B cell (primary cell): Measurements from ENCODE around the gene C5orf15. TPM values are rescaled to one million over a fixed set of nuclear protein-coding genes. Genes with fewer than 3 reads are reported as not detected.

Experiments used
- ATAC-seq: fragments of 200-7000 bp; cut with Tn5 transposase; one replicate; pipeline ENCODE4 v1.10.0; 2021; ENCODE audit warnings: low read depth, mild to moderate bottlenecking, moderate number of reproducible peaks, moderate library complexity
- CTCF ChIA-PET: fragments of 350-600 bp; sonication (Branson Sonifier 250); formaldehyde crosslinking; loops from one replicate; lab custom pipeline; 2021; ENCODE audit warnings: antibody characterized with exemption, inconsistent platforms; lab: Charles Lee
- POLR2A ChIA-PET: fragments of 350-600 bp; sonication (Branson Sonifier 250); formaldehyde crosslinking; loops from one replicate; lab custom pipeline; 2021; ENCODE audit warnings: antibody characterized with exemption; lab: Charles Lee
- DNase-seq: peaks from one replicate; pipeline ENCODE4 v3.0.0; 2013
- H2AFZ ChIP-seq: 2 replicates; pipeline ENCODE4 v1.6.1; 2012; ENCODE audit warnings: mild to moderate bottlenecking, low read depth, low read length; ENCODE audit not compliant: insufficient read depth, poor library complexity, severe bottlenecking
- H3K27ac ChIP-seq, 2 donors: 1 replicate in 1 of 2; 2 replicates in 1 of 2; pipeline ENCODE4 v1.5.1; 2012 to 2013; ENCODE audit warnings: low read length in 2 of 2, mild to moderate bottlenecking in 2 of 2, moderate library complexity in 1 of 2
- H3K27me3 ChIP-seq, 4 experiments: fragments of 200-600 bp in 1 of 4; sonication (generic) in 1 of 4; replicated peaks in 1 of 4; 1 replicate in 2 of 4; 2 replicates in 2 of 4; pipeline versions ENCODE4 v1.6.1 to v1.7.0; 2013 to 2016; ENCODE audit warnings: low read length in 3 of 4, mild to moderate bottlenecking in 2 of 4, mixed read lengths in 1 of 4, moderate library complexity in 1 of 4; ENCODE audit not compliant: insufficient read depth in 4 of 4, control insufficient read depth in 3 of 4; ENCODE audit errors: control extremely low read depth in 1 of 4
- H3K36me3 ChIP-seq, 2 experiments: replicated peaks in 1 of 2; 1 replicate in 1 of 2; 2 replicates in 1 of 2; pipeline versions ENCODE4 v1.6.1 to v1.7.1; 2013; ENCODE audit warnings: low read length in 1 of 2; ENCODE audit not compliant: insufficient read depth in 2 of 2, control insufficient read depth in 1 of 2; ENCODE audit errors: control extremely low read depth in 1 of 2, extremely low read depth in 1 of 2
- H3K4me1 ChIP-seq, 2 donors: fragments of 200-600 bp in 1 of 2; sonication (generic) in 1 of 2; 1 replicate in 1 of 2; 2 replicates in 1 of 2; pipeline versions ENCODE4 v1.5.1 to v1.6.1; 2013 to 2017; ENCODE audit warnings: low read length in 2 of 2; ENCODE audit not compliant: control insufficient read depth in 2 of 2, insufficient read depth in 2 of 2
- H3K4me2 ChIP-seq: replicated peaks from 2 replicates; pipeline ENCODE3; 2012; ENCODE audit warnings: mild to moderate bottlenecking, low read depth, low read length; ENCODE audit not compliant: poor library complexity, severe bottlenecking
- H3K4me3 ChIP-seq, 5 experiments: fragments of 200-600 bp in 1 of 5; sonication (generic) in 1 of 5; 1 replicate in 3 of 5; 2 replicates in 2 of 5; pipeline versions ENCODE4 v1.5.1 to v1.7.0; 2011 to 2016; ENCODE audit warnings: low read length in 4 of 5, mild to moderate bottlenecking in 4 of 5, low read depth in 2 of 5, control low read depth in 1 of 5, moderate library complexity in 1 of 5; ENCODE audit not compliant: insufficient read depth in 1 of 5; ENCODE audit errors: control extremely low read depth in 1 of 5, extremely low read depth in 1 of 5
- H3K79me2 ChIP-seq: fragments of 200-600 bp; sonication (generic); one replicate; pipeline ENCODE4 v1.6.0; 2016; ENCODE audit warnings: low read length; ENCODE audit not compliant: control insufficient read depth, insufficient read depth
- H3K9ac ChIP-seq: fragments of 200-600 bp; sonication (generic); 2 replicates; pipeline ENCODE4 v1.6.1; 2017; ENCODE audit warnings: mild to moderate bottlenecking, low read length, moderate library complexity
- H3K9me3 ChIP-seq, 3 donors: one replicate each; pipeline versions ENCODE4 v1.6.1 to v1.7.1; 2013; ENCODE audit warnings: low read length in 2 of 3; ENCODE audit not compliant: control insufficient read depth in 2 of 3, insufficient read depth in 1 of 3; ENCODE audit errors: control extremely low read depth in 1 of 3
- H4K20me1 ChIP-seq: 2 replicates; pipeline ENCODE4 v1.6.0; 2012; ENCODE audit warnings: mild to moderate bottlenecking, low read length; ENCODE audit not compliant: insufficient read depth, control insufficient read depth, poor library complexity, severe bottlenecking
- H3K27ac Mint-ChIP-seq: one replicate; pipeline ENCODE4 v1.8.0; 2021; ENCODE audit warnings: mixed read lengths
- H3K27me3 Mint-ChIP-seq: one replicate; pipeline ENCODE4 v1.8.0; 2021; ENCODE audit warnings: mixed read lengths
- H3K4me1 Mint-ChIP-seq: one replicate; pipeline ENCODE4 v1.8.0; 2021; ENCODE audit warnings: mixed read lengths
- H3K4me3 Mint-ChIP-seq: one replicate; pipeline ENCODE4 v1.8.0; 2021; ENCODE audit warnings: mixed read lengths
- H3K9me3 Mint-ChIP-seq: one replicate; pipeline ENCODE4 v1.8.0; 2022; ENCODE audit warnings: mixed read lengths; ENCODE audit not compliant: insufficient read depth
- EZH2 ChIP-seq: IDR thresholded peaks from 2 replicates; pipeline ENCODE4 v1.6.1; 2012; ENCODE audit warnings: borderline replicate concordance, low read depth, mild to moderate bottlenecking, moderate library complexity, low read length; ENCODE audit not compliant: insufficient read depth, poor library complexity, severe bottlenecking
- WGBS: methylation state at CpG from one replicate; pipeline ENCODE4 v1.1.5; 2013; ENCODE audit warnings: missing lambda C conversion rate; ENCODE audit not compliant: insufficient coverage; 5-methylcytosine and 5-hydroxymethylcytosine counted together
- intact Hi-C: fragments of 100-400 bp; cut with micrococcal nuclease; formaldehyde crosslinking; loops from one replicate; pipeline ENCODE4 v1.10.0; 2022
- polyA plus RNA-seq: library from polyadenylated mRNA; depleted of rRNA; stranded (reverse); fragments of >200 nt; gene quantifications from 2 replicates; pipeline ENCODE4 v1.2.3, GENCODE V29; 2012
- total RNA-seq, 2 donors: library from RNA; stranded (reverse); fragments of 120-200 nt in 1 of 2; gene quantifications; 1 replicate in 1 of 2; 2 replicates in 1 of 2; pipeline versions ENCODE4 v1.2.3 to v1.2.4, GENCODE V29; 2013 to 2022
- TF ChIP-seq, protein P1 (sequence below): fragments of 200-600 bp; IDR thresholded peaks from one replicate; pipeline ENCODE4 v1.8.0; 2022; ENCODE audit warnings: antibody characterized with exemption, mild to moderate bottlenecking

Gene C5orf15
- total and polyA plus RNA-seq, 2 donors (not counting 1 experiment from before 2014, with no cell fraction given) = 22.7 to 28.2 TPM

GRCh38 chr5:133933670-133934295 is 34.6 kb downstream of the C5orf15 start:
- H3K4me1 ChIP-seq = peaks cover 100% of the 10 kb centered on the region in 2 donors

DNA sequence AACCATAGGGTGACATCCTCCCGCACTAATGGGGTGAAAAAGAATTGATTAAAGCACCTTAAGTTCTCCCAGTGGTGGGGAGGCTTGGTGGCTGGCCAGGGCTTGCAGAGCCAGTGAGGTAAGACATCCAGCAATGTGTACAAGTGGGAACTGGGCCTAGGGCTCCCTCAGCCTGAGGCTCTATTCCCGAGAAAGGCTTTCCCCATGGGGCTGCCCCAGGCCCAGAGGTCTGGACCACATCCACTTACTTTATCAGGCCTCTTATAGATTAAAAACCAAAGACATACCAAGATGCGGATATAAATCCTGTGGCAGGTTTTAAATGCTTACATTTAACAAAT is 35.3 kb downstream of the C5orf15 start:
- 0% methylated on average over 1 of the region's 3 CpGs for WGBS

More at GRCh38 chr5:133933670-133934295, 34.6 kb downstream of the C5orf15 start:
- intact Hi-C loops = loop anchor here (1.0 kb wide), 1 partner anchor 35 kb away; the partner anchor contains the start of gene C5orf15
- TF ChIP-seq, protein P1, sequence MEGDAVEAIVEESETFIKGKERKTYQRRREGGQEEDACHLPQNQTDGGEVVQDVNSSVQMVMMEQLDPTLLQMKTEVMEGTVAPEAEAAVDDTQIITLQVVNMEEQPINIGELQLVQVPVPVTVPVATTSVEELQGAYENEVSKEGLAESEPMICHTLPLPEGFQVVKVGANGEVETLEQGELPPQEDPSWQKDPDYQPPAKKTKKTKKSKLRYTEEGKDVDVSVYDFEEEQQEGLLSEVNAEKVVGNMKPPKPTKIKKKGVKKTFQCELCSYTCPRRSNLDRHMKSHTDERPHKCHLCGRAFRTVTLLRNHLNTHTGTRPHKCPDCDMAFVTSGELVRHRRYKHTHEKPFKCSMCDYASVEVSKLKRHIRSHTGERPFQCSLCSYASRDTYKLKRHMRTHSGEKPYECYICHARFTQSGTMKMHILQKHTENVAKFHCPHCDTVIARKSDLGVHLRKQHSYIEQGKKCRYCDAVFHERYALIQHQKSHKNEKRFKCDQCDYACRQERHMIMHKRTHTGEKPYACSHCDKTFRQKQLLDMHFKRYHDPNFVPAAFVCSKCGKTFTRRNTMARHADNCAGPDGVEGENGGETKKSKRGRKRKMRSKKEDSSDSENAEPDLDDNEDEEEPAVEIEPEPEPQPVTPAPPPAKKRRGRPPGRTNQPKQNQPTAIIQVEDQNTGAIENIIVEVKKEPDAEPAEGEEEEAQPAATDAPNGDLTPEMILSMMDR = no peak
- no peak for TF ChIP-seq EZH2
- Mint-ChIP-seq H3K27ac (peak overlapping the region; percentile 99), H3K9me3 (peaks cover 3% of the 10 kb centered on the region), H3K4me3 (peak overlapping the region; percentile 87), H3K4me1 (peaks cover 94% of the 10 kb centered on the region), H3K27me3 (no peaks in the 10 kb centered on the region)
- H3K27me3 ChIP-seq = no peaks in the 10 kb centered on the region
- peaks cover 6% of the 10 kb centered on the region for H3K79me2 ChIP-seq
- POLR2A ChIA-PET = interaction anchor here (1.6 to 1.8 kb wide), 2 partner anchors 11 to 23 kb away, joined by 3 to 6 read pairs; no protein-coding TSS in a partner anchor
- H3K27ac ChIP-seq = peak overlapping the region; percentile 93 to 99
- H2AFZ ChIP-seq = peak overlapping the region; percentile 43
- H3K9me3 ChIP-seq = peaks cover 0 to 24% (median 0%) of the 10 kb centered on the region in 3 donors
- CTCF ChIA-PET = interaction anchor here (0.6 to 2.0 kb wide), 4 partner anchors 10 to 900 kb away, joined by 3 to 15 read pairs (median 4); no protein-coding TSS in a partner anchor
- H3K9ac ChIP-seq = peak overlapping the region; percentile 56
- peak overlapping the region; percentile 83 for H3K4me2 ChIP-seq
- no peaks in the 10 kb centered on the region for H3K36me3 ChIP-seq
- 11% methylated on average over 11 of the region's 12 CpGs for WGBS
- ATAC-seq (no peak), DNase-seq (peak; percentile 36)
- H3K4me3 ChIP-seq = peak overlapping the region in 4 of 5 experiments; percentile 15 to 54 (median 26)
- H4K20me1 ChIP-seq = no peaks in the 10 kb centered on the region

More for the DNA sequence above, 35.3 kb downstream of the C5orf15 start:
- no peak for ATAC-seq
- Histone ChIP-seq H4K20me1 (no peaks in the 10 kb centered on the region), H3K4me1 (peaks cover 100% of the 10 kb centered on the region in 2 donors), H3K4me3 (peak overlapping the region in 3 of 5 experiments; percentile 7 to 54 (median 25)), H3K27ac (peak overlapping the region; percentile 93 to 99), H3K4me2 (peak overlapping the region; percentile 83), H3K9me3 (peaks cover 0 to 22% (median 0%) of the 10 kb centered on the region in 3 donors), H3K9ac (peak overlapping the region; percentile 56), H2AFZ (no peak overlapping the region), H3K36me3 (no peaks in the 10 kb centered on the region), H3K27me3 (no peaks in the 10 kb centered on the region), H3K79me2 (peaks cover 6% of the 10 kb centered on the region)
- Mint-ChIP-seq H3K27ac (peak overlapping the region; percentile 99), H3K4me3 (peak overlapping the region; percentile 87), H3K27me3 (no peaks in the 10 kb centered on the region), H3K9me3 (peaks cover 3% of the 10 kb centered on the region), H3K4me1 (peaks cover 94% of the 10 kb centered on the region)
- intact Hi-C loops = loop anchor here (1.0 kb wide), 1 partner anchor 35 kb away; the partner anchor contains the start of gene C5orf15
- ChIA-PET CTCF (no interaction called here), POLR2A (no interaction called here)
- no peak for DNase-seq
- TF ChIP-seq, protein P1 = no peak
- TF ChIP-seq EZH2 = no peak
